HepG2 (cell line): ENCODE data around the gene TTLL10. TPM values are rescaled to one million over a fixed set of nuclear protein-coding genes. Genes with fewer than 3 reads are reported as not detected.

ENCODE experiments used
- ELK4 ChIP-seq: sonication (generic); formaldehyde crosslinking; IDR thresholded peaks from 2 replicates; pipeline ENCODE4 v1.9.0; 2021; ENCODE audit warnings: missing genetic modification reagents, borderline replicate concordance
- KMT2B ChIP-seq: IDR thresholded peaks from 2 replicates; pipeline ENCODE4 v1.6.1; 2016; ENCODE audit warnings: missing genetic modification reagents, missing compliant biosample characterization
- MED13 ChIP-seq: sonication (generic); formaldehyde crosslinking; IDR thresholded peaks from 2 replicates; pipeline ENCODE4 v1.5.0; 2020; ENCODE audit warnings: missing genetic modification reagents
- RFX5 ChIP-seq: IDR thresholded peaks from 2 replicates; pipeline ENCODE4 v1.6.1; 2011; ENCODE audit warnings: low read depth, low read length, improper control_type of control experiment
- RNF2 ChIP-seq: fragments of 450-650 bp; conservative IDR thresholded peaks from 2 replicates; pipeline ENCODE4 v1.6.1; 2016; ENCODE audit warnings: low read depth
- ZNF138 ChIP-seq: sonication (generic); formaldehyde crosslinking; IDR thresholded peaks from 2 replicates; pipeline ENCODE4 v1.5.0; 2020; ENCODE audit warnings: mild to moderate bottlenecking, low read depth, missing genetic modification reagents
- ZNF18 ChIP-seq: sonication (generic); formaldehyde crosslinking; IDR thresholded peaks from 2 replicates; pipeline ENCODE4 v1.8.0; 2022; ENCODE audit warnings: mild to moderate bottlenecking, missing genetic modification reagents; ENCODE audit not compliant: insufficient replicate concordance
- ZNF546 ChIP-seq: sonication (generic); formaldehyde crosslinking; conservative IDR thresholded peaks from 2 replicates; pipeline ENCODE4 v1.8.1; 2023; ENCODE audit warnings: mild to moderate bottlenecking, missing genetic modification reagents
- ZNF768 ChIP-seq: sonication (generic); formaldehyde crosslinking; IDR thresholded peaks from 2 replicates; pipeline ENCODE4 v1.4.0; 2020; ENCODE audit warnings: missing genetic modification reagents
- ZNF839 ChIP-seq: sonication (generic); formaldehyde crosslinking; IDR thresholded peaks from 2 replicates; pipeline ENCODE4 v1.4.0; 2020; ENCODE audit warnings: missing genetic modification reagents, mild to moderate bottlenecking, borderline replicate concordance
- polyA plus RNA-seq, 8 experiments: library from polyadenylated mRNA; depleted of rRNA in 3 of 8; stranded (reverse) in 7 of 8; unstranded in 1 of 8; fragments of >200 nt; fragmentation: Illumina TruSeq in 4 of 8; extraction: Trizol in 4 of 8; gene quantifications; 2 replicates each; pipeline versions ENCODE4 v1.2.1 to v1.2.3, GENCODE V29; 2011 to 2016; ENCODE audit warnings: low read depth in 4 of 8, missing spikeins in 1 of 8, mixed read lengths in 1 of 8; ENCODE audit not compliant: insufficient read depth in 1 of 8
- total RNA-seq, 5 experiments: library from RNA; depleted of rRNA; stranded (reverse); fragments of >200 nt; fragmentation: Illumina TruSeq; extraction: Trizol; gene quantifications; 2 replicates each; pipeline ENCODE4 v1.2.3, GENCODE V29; 2016; ENCODE audit warnings: low read depth in 1 of 5
- TF ChIP-seq, protein P1 (sequence below): sonication (generic); formaldehyde crosslinking; IDR thresholded peaks from 2 replicates; pipeline ENCODE4 v1.8.1; 2023; ENCODE audit warnings: missing genetic modification reagents, inconsistent platforms, borderline replicate concordance
- TF ChIP-seq, protein P2 (sequence below): sonication (generic); formaldehyde crosslinking; IDR thresholded peaks from 2 replicates; pipeline ENCODE4 v1.9.0; 2021; ENCODE audit warnings: mild to moderate bottlenecking, missing genetic modification reagents
- TF ChIP-seq, protein P3 (sequence below): sonication (generic); formaldehyde crosslinking; IDR thresholded peaks from 2 replicates; pipeline ENCODE4 v1.8.0; 2022; ENCODE audit warnings: mild to moderate bottlenecking, missing genetic modification reagents, moderate library complexity

TTLL10 gene
- total and polyA plus RNA-seq, 2 of the 13 experiments (the other 11 are each of a cell fraction or from before 2014, with no cell fraction given) = not detected

GRCh38 chr1:1238702-1239178 lies 65.1 kb downstream of the TTLL10 start (continued):
- TF ChIP-seq RNF2 (no peak), KMT2B (CRISPR knock-in tag) (no peak), MED13 (CRISPR knock-in tag) (no peak), ZNF839 (CRISPR knock-in tag) (no peak), ZNF18 (CRISPR knock-in tag) (no peak), ELK4 (CRISPR knock-in tag) (no peak), ZNF768 (CRISPR knock-in tag) (no peak), RFX5 (no peak), ZNF546 (CRISPR knock-in tag) (no peak), ZNF138 (CRISPR knock-in tag) (no peak)
- TF ChIP-seq, protein P1, sequence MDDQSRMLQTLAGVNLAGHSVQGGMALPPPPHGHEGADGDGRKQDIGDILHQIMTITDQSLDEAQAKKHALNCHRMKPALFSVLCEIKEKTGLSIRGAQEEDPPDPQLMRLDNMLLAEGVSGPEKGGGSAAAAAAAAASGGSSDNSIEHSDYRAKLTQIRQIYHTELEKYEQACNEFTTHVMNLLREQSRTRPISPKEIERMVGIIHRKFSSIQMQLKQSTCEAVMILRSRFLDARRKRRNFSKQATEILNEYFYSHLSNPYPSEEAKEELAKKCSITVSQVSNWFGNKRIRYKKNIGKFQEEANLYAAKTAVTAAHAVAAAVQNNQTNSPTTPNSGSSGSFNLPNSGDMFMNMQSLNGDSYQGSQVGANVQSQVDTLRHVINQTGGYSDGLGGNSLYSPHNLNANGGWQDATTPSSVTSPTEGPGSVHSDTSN = no peak
- TF ChIP-seq, protein P2, sequence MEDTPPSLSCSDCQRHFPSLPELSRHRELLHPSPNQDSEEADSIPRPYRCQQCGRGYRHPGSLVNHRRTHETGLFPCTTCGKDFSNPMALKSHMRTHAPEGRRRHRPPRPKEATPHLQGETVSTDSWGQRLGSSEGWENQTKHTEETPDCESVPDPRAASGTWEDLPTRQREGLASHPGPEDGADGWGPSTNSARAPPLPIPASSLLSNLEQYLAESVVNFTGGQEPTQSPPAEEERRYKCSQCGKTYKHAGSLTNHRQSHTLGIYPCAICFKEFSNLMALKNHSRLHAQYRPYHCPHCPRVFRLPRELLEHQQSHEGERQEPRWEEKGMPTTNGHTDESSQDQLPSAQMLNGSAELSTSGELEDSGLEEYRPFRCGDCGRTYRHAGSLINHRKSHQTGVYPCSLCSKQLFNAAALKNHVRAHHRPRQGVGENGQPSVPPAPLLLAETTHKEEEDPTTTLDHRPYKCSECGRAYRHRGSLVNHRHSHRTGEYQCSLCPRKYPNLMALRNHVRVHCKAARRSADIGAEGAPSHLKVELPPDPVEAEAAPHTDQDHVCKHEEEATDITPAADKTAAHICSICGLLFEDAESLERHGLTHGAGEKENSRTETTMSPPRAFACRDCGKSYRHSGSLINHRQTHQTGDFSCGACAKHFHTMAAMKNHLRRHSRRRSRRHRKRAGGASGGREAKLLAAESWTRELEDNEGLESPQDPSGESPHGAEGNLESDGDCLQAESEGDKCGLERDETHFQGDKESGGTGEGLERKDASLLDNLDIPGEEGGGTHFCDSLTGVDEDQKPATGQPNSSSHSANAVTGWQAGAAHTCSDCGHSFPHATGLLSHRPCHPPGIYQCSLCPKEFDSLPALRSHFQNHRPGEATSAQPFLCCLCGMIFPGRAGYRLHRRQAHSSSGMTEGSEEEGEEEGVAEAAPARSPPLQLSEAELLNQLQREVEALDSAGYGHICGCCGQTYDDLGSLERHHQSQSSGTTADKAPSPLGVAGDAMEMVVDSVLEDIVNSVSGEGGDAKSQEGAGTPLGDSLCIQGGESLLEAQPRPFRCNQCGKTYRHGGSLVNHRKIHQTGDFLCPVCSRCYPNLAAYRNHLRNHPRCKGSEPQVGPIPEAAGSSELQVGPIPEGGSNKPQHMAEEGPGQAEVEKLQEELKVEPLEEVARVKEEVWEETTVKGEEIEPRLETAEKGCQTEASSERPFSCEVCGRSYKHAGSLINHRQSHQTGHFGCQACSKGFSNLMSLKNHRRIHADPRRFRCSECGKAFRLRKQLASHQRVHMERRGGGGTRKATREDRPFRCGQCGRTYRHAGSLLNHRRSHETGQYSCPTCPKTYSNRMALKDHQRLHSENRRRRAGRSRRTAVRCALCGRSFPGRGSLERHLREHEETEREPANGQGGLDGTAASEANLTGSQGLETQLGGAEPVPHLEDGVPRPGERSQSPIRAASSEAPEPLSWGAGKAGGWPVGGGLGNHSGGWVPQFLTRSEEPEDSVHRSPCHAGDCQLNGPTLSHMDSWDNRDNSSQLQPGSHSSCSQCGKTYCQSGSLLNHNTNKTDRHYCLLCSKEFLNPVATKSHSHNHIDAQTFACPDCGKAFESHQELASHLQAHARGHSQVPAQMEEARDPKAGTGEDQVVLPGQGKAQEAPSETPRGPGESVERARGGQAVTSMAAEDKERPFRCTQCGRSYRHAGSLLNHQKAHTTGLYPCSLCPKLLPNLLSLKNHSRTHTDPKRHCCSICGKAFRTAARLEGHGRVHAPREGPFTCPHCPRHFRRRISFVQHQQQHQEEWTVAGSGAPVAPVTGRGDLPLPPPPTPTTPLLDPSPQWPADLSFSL (CRISPR knock-in tag) = no peak; the same call in 1 of the 2 replicates
- TF ChIP-seq, protein P3, sequence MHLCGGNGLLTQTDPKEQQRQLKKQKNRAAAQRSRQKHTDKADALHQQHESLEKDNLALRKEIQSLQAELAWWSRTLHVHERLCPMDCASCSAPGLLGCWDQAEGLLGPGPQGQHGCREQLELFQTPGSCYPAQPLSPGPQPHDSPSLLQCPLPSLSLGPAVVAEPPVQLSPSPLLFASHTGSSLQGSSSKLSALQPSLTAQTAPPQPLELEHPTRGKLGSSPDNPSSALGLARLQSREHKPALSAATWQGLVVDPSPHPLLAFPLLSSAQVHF = no peak
